SH-SY5Y (cell line): ENCODE measurements around the gene TUBGCP3.

Experiments
- GATA2 ChIP-seq: IDR thresholded peaks from 2 replicates; pipeline ENCODE4 v1.6.1; 2011; ENCODE audit warnings: mild to moderate bottlenecking, low read depth, low read length
- GATA3 ChIP-seq: IDR thresholded peaks from 2 replicates; pipeline ENCODE4 v1.6.1; 2011; ENCODE audit warnings: low read depth, mild to moderate bottlenecking, low read length, moderate library complexity

GRCh38 chr13:112608212-112608611, 20.3 kb upstream of the TUBGCP3 start:
- TF ChIP-seq GATA3 (no peak), GATA2 (no peak)
